Thyroid gland (tissue), 4 donors: ENCODE measurements around the gene MTA3.

ENCODE experiments used
- CTCF ChIP-seq, 6 experiments: fragments of 200-600 bp in 3 of 6; fragments of 450-650 bp in 3 of 6; sonication (generic) in 3 of 6; IDR thresholded peaks; one replicate each; pipeline ENCODE4 v1.5.1; 2016 to 2019; ENCODE audit warnings: antibody characterized with exemption in 6 of 6, mild to moderate bottlenecking in 2 of 6, inconsistent platforms in 1 of 6, moderate library complexity in 1 of 6
- POLR2A ChIP-seq, 2 donors: fragments of 450-650 bp; IDR thresholded peaks; one replicate each; pipeline ENCODE4 v1.6.1; 2017; ENCODE audit warnings: antibody characterized with exemption in 2 of 2, mild to moderate bottlenecking in 2 of 2, moderate library complexity in 1 of 2

GRCh38 chr2:42651057-42651456 is 82.6 kb downstream of the MTA3 start:
- TF ChIP-seq CTCF (IDR thresholded peaks at IDR 0.05), result no peak
- no peak for TF ChIP-seq POLR2A (IDR thresholded peaks at IDR 0.05)
